B cell (primary cell): Measurements from ENCODE around the gene TCERG1L.

Source experiments
- EZH2 ChIP-seq: IDR thresholded peaks from 2 replicates; pipeline ENCODE4 v1.6.1; 2012; ENCODE audit warnings: borderline replicate concordance, low read depth, mild to moderate bottlenecking, moderate library complexity, low read length; ENCODE audit not compliant: insufficient read depth, poor library complexity, severe bottlenecking
- TF ChIP-seq, protein P1 (sequence below): fragments of 200-600 bp; IDR thresholded peaks from one replicate; pipeline ENCODE4 v1.8.0; 2022; ENCODE audit warnings: antibody characterized with exemption, mild to moderate bottlenecking

- TF ChIP-seq, protein P1, sequence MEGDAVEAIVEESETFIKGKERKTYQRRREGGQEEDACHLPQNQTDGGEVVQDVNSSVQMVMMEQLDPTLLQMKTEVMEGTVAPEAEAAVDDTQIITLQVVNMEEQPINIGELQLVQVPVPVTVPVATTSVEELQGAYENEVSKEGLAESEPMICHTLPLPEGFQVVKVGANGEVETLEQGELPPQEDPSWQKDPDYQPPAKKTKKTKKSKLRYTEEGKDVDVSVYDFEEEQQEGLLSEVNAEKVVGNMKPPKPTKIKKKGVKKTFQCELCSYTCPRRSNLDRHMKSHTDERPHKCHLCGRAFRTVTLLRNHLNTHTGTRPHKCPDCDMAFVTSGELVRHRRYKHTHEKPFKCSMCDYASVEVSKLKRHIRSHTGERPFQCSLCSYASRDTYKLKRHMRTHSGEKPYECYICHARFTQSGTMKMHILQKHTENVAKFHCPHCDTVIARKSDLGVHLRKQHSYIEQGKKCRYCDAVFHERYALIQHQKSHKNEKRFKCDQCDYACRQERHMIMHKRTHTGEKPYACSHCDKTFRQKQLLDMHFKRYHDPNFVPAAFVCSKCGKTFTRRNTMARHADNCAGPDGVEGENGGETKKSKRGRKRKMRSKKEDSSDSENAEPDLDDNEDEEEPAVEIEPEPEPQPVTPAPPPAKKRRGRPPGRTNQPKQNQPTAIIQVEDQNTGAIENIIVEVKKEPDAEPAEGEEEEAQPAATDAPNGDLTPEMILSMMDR, result no peak
- TF ChIP-seq EZH2, result no peak
Measured at GRCh38 chr10:131180086-131180485, 131.4 kb downstream of the TCERG1L start.
